GM04504 (cell line): ENCODE data around the gene ZBTB45.
"Not testable (repeated sequence)": the region's sequence is repeated elsewhere in the genome, so short reads cannot be mapped to it uniquely, and the experiment has no call there.

Experiments used
- DNase-seq: peaks from one replicate; pipeline ENCODE4 v3.0.0-alpha.2; 2012; ENCODE audit warnings: low read depth

ZBTB45 gene

DNA sequence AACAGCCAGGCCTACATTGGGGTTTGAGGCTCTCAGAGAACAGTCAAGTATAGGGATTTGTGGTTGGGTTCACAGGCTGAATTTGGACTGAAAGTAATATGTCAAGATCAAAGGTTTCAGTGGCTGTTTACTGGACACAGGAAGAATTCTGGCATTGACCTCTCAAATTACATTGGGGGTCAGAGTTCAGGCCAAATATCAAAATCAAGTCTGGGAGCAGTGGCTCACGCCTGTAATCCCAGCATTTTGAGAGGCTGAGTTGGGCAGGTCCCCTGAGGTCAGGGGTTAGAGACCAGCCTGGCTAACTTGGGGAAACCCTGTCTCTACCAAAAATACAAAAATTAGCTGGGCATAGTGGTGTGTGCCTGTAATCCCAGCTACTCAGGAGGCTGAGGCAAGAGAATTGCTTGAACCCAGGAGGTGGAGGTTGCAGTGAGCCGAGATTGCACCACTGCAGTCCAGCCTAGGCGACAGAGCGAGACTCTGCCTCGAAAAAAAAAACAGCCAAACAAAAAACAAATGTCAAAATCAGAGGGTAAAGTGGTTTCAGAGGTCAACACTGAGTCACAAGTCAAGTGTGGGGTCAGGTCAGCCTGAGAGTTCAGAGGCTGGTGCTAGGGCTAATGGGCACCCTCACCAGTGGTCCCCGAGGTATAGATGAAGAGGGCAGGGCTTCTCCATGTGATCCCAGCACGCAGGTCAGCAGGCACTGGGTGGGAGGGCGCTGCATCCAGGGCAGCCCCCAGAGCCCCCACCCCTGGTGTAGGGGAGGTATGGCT is 9.3 kb downstream of the ZBTB45 start:
- DNase-seq, result no peak

DNA sequence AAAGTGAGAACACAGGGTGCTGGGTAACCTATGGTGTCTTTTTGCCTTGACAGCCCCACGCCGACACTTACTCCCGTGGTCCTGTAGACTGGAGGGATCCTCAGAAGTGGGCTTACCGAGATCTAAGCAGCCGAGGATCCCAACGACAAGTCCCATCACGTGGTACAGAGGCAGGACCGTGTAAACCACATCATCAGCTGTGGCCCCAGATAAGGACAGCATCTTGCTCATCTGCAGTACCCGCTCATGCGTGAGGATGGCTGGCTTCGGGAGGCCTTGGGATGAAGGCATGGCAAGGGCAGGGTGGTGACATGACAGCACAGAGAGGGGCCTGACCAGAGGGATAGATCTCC is 9.9 kb downstream of the ZBTB45 start:
- no peak for DNase-seq

DNA sequence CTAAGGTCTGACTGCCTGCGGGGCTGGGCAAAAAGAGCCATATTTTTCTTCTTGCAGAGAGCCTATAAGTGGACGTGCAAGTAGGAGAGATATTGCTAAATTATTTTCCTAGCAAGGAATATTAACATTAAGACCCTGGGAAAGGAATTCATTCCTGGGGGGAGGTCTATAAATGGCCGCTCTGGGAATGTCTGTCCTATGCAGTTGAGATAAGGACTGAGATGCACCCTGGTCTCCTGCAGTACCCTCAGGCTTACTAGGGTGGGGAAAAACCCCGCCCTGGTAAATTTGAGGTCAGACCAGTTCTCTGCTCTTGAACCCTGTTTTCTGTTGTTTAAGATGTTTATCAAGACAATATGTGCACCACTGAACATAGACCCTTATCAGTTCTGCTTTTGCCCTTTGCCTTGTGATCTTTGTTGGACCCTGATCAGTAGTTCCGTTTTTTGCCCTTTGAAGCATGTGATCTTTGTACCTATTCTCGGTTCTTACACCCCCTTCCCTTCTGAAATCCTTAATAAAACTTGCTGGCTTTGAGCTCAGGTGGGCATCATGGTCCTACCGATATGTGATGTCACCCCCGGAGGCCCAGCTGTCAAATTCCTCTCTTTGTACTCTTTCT is 11.9 kb downstream of the ZBTB45 start:
- not testable (repeated sequence) for DNase-seq

DNA sequence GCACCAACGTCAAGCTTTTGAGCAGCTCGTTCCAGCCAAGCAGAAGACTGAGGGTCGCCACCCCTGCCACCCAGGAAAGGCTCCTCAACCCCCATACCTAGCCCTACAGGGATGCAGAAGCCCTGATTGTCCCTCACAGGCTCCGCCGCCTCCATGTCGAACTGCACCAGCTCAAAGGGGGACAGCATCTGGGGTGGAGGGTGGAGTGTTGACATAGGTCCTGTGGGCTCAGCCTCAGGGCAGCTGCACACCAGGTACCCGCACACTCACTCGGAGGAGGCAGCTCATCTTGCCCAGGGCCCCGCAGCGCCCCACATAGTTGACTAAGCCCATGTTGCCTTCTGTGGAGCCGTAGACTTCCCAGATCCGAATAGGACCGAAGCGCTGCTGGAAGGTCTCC is 19.4 kb downstream of the ZBTB45 start:
- no peak for DNase-seq

DNA sequence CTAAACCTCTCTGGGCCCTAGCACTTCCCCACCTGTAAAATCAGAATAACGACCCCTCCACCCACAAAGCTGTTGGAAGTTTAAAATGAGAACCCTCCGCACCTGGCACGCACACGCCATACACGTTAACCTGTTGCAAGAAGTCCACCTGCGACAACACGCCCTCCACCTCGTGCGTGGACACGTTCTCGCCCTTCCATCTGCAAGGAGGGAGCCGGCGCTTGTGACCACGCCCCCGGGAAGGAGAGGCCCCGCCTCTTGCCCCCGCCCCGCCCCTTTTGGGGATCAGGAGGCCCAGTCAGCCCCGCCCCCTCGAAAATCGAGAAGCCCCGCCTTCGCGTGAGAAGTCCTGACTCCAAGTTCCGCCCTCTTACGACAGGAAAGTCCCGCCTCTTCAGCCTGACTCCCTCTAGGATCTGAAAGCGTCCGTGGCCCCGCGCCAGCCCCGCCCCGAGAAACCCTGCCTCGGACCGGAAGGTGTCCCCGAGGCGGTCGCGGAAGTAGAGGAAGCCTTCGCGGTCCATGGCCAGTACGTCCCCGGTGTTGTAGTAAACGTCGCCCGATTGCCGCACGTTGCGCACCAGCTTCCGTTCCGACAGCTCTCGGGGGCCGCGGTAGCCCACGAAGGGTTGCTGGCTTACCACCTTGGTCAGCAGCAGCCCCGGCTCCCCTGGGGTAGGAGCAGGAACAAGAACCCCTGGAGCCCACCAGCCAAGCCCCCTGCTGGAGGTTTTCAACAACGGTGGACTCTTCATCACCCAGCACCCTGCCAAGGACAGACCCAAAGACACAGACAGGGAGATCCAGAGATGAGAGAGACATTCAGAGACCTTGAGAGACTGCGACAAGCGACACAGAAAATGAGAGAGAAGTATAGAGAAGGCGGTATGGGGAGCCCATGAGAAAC is 20.3 kb downstream of the ZBTB45 start:
- peak; percentile 96 for DNase-seq

DNA sequence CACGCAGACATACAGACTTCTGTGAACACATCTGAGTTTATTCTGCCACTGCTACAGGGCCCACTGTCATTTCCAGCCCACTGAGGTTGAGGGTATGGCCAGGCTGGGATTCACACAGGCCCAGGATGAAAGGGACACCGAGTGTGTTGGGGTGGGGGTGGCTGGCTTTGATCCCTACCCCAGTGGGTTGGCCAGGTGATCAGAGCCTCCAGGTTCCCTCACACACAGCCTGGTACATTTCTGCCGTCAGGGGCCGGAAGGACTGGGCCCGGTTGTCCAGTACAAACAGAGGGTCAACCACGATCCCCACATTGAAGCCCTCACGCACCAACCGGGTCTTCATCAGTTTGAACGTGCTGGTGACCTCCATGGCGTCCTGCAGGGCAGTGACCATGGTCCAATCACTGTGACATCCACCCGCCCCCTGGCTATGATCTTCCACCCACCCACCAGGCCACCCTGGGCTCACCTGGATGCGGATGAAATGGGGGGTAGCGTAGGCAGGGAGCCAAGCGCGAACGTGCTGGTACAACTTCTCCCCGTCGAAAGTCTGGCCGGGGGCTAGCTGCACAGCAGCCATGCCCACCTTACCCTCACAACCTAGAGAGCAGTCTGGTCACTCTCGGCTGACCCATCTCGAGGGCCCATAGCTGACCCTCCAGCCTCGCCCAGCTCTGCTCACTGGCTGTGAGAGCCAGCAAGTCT is 21.1 kb downstream of the ZBTB45 start:
- DNase-seq, result no peak

DNA sequence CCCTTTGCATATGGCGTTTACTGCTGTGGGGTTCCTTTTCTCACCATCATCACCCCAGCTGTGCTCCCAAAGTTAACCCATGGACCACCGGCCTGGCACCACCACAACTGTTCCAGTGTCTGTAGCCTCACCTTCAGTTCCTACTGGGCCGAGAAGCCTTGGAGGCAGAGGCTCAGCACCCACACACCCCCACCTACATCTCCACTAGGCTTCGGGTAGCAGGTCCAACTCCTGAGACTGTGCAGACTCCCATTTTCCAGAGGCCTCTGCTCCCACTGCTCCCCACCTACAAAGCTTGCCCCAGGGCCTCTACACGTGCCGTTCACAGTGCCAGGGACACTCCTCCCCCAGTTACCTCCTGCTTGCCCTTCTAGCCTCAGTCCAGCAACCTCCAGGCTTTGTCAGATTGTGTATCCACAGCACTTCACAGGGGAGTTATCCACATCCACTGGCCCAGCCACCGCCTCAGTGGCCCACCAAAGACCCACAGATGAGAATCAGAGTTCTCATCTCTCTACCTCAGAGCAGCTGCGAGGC is 21.9 kb downstream of the ZBTB45 start:
- DNase-seq, result no peak

DNA sequence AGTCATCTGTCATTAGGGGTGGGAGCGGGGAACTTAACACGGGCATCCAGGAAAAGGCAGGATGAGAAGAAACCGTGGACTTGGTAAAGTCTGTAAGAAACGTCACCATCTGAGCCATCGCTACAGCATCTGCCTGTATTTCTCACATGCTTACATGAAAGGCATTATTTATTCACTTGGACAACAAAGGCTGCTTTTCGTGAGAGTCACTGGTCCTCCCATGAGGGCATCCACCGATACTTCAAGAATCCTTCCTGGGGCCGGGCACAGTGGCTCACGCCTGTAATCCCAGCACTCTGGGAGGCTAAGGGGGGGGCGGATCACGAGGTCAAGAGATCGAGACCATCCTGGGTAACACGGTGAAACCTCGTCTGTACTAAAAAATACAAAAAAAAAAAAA is 27.3 kb downstream of the ZBTB45 start:
- no peak for DNase-seq

DNA sequence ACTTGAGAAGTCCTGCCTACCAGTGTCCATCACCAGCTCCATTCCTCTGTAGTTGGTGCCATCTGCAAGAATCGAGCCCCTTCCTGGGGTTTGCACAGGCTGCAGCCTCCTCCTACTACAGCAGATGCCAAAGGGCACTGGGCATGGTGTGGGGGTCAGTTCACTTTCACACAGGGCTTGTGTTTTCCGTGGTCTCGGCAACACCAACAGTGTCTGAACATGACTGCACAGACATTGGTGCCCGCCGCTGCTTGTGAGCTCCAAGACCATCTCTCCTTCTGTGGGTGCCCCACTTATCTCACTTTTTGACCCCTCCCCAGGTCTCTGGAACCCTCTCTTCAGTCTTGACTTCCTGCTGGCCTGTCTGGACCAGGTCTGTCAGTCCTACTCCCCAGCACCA is 28.2 kb downstream of the ZBTB45 start:
- no peak for DNase-seq

DNA sequence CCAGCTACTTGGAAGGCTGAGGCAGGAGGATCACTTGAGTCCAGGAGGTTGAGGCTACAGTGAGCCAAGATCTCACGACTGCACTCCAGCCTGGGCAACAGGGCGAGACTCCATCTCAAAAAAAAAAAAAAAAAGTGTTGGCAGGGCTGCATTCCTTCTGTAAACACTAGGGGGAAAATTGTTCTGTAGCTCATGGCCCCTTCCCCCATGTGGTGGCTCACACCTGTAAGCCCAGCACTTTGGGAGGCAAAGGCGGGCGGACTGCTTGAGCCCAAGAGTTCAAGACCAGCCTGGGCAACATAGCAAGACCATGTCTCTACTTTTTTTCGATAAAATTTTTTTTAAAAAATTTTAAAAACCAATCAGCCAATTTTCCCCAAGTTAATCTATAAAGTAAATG is 35.3 kb downstream of the ZBTB45 start:
- DNase-seq, result not testable (repeated sequence)

DNA sequence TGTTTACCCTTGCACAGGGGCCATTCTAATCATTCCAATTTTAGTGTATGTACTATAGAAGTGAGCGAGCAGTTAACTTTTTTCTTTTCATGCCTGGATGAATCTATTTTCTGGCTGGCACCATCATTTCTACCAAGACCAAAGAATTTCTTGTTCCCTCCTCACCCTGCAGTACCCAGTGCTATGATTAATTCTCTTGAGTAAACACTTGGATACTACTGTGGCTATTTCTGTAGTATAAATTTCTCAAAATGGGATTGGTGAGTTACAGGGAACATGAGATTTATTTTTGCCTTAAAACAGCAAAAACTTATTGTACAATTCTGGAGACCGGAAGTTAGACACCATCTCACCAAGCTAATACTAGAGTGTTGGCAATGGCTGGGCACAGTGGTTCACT is 35.8 kb downstream of the ZBTB45 start:
- no peak for DNase-seq

DNA sequence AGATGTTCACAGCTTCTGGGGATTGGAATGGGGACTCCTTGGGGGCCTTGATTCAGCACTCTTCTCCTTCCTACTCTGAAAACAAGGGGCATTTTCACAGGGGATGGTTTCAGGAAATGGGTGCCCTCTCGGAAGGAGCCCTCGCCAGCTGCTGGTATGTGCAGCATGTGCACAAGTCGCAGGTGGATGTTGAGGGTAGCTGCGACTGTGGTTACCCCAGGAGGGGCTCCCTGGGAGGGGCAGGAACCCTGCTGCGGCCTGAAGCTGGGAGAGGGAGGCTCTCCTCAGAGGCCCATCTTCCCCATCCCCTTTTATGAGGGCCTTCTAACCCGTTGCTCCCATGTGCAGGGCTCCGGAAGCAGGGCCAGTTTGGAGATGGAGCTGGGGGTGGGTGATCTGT is 37.2 kb downstream of the ZBTB45 start:
- DNase-seq, result no peak

DNA sequence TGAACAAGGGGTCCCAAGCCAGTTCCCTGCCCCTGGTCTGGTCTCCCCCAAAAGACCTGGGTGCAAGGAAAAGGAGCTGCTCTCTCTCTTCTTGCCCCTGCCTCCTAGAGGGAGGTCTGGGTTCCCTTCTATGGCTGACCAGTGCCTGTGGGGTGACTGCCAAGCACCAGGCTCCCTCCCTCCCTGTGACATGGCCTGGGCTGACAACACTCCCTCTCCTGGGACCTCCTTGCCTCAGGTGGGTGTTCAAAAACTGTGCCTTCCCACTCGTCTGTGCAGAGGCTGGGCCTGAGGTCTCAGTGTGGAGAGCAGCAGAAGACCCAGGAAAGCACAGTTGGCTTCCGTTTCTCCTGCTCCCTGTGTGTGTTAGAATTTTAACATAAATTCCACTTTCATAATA is 38.8 kb downstream of the ZBTB45 start:
- DNase-seq, result no peak

DNA sequence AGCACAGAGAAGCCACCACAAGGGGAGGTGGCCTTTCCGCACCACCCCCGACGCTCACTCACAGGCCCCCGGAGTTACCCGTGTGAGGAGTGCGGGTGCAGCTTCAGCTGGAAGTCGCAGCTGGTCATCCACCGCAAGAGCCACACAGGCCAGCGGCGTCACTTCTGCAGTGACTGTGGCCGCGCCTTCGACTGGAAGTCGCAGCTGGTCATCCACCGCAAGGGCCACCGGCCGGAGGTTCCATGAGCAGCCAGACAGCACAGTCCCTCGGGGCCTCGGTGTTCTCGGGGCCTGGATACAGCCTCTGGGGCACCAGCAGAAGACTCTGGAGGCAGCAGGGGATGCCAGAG is 39.2 kb downstream of the ZBTB45 start:
- DNase-seq, result no peak

DNA sequence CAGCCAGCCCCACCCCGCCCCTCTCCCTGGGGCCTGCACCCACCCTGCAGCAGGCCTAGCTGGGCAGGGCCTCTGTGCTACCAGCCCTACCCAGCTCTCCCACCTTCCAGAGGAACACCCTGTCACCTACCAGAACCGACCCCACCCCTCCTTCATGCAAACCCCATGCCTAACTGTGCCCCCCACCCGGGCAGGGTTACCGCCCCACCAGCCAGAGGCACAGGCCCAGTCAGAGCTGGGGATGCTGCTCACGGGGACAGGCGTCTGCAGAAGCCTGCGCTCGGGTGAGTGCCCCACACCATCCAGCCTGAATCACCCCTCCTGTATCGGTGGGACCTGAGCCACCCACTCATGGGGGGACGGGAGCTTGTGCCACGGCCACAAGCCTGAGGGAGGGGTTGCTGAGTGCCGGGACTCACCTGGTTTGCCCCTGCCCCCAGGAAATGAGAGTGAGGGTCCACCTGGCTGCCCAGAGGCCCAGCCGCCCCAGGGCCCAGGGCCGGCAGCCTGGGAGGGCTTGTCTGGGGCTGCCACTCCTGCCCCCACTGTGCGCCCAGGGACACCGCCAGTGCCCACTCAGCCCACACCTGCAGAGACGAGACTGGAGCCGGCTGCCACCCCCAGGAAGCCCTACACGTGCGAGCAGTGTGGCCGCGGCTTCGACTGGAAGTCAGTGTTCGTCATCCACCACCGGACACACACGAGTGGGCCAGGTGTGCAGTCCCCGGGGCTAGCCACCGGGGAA is 39.7 kb downstream of the ZBTB45 start:
- no peak for DNase-seq

DNA sequence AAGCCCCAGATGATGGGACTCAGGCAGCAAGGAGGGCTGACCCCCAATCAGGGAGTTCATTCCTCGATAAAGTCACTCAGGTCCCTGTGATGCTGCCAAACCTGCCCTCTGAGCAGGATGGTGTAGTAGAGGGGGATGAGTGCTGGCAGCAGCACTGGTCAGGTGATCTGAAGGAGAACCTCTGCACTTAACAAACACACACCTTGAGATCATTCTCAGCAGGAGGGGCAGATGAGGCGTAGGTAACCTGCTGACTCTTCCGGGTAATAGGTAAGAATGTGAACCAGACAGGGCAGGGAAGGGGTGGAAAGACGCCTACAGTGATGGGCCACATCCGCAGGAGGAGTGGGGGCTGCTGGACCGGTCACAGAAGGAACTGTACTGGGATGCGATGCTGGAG is 40.3 kb downstream of the ZBTB45 start:
- no peak for DNase-seq

DNA sequence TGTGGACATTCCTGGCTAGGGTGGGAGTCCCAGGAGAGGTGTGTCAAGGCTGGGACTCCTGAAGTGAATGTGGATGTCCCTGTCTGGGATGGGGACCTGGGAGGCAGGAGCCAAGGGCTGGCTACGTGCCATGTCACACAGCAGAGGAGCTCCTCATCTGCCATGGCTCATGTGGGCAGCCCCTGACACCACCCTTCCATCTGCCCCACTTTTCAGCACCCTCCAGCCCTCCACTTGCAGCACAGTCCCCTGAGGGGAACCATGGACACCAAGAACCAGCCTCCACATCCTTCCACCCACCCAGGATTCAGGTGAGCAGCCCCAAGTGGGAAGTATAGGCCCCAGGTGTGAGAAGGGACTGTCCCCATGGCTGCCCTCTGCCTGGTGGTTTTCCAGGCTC is 41.7 kb downstream of the ZBTB45 start:
- DNase-seq, result no peak

DNA sequence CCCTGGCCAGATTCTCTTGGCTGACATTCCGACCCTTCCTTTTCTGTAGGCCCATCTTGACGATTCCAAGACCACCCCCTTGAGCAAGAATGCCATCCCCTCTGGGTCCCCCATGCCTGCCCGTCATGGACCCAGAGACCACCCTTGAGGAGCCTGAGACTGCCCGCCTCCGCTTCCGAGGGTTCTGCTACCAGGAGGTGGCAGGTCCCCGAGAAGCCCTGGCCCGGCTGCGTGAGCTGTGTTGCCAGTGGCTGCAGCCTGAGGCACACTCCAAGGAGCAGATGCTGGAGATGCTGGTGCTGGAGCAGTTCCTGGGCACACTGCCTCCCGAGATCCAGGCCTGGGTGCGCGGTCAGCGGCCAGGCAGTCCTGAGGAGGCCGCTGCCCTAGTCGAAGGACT is 42.5 kb downstream of the ZBTB45 start:
- DNase-seq, result no peak

DNA sequence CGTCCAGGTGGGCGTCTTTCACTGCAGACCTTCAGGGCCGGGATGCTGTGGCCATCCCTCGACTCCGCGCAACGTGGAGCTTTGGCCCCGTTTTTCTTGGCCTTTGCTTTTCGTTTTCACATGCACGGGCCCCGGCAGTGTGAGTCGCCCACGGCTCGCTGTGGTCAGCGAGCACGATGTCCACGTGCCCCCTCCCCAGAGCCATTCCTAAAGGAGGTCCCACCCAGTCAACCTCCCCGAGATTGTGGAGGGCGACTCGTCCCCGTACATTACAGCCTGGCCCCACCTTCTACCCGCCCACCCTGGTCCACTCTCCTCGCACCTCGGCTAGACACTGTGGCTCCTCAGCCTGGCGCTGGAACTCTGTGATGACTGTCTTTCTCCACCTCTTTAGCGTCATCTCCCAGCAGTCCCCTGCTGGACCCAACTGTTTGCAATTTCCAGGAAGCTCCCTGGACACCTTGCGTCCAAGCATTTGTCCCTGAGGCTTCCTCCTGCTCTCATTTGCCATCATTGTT is 43.1 kb downstream of the ZBTB45 start:
- no peak for DNase-seq

DNA sequence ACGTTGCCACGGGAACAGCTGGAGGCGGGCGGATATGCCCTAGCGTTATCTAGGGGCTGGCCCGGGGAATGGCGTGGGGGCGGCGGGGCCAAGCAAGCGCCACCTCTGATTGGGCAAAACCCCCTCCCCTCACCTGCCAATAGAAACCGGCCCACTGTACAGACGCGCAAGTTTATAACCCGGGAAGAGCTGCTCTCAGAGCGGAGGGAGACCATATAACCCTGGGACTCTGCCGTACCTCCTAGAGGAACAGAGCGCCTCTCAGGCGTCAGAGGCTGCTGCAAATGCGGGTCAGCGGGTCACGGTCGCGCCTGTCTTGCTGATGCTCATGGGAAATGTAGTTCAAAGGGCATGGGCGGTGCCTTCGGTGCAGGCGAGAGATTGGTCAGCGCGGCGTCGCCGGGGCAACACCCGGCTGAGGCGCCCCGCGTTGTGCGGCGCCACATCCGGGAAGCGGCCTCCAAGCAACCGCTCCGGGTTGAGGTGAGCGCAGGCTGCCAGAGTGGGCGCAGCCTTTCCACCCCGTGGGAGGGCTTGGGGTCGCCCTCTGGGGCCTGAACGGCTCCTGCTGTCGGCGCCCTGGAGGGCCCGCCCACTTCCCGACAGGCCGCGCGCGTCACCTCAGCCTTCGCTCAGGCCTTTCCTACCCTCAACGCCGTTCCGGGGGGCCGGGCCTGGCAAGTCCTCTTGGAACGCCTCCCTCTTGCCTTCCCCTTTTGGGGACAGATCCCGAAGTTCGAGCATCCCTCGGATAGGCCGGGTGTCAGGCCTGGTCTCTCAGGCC is 43.7 kb downstream of the ZBTB45 start, which contains the start of gene ZNF446:
Gene ZNF446 (plus strand): TSS at position 639 of the 784 bp plus-strand sequence. CDS start 867 bp downstream, outside the sequence.
- peak; percentile 94 for DNase-seq
